Neural progenitor cell (in vitro differentiated cells): ENCODE measurements around the gene NBAS.

Source experiments
- CTCF ChIP-seq: fragments of 200-600 bp; sonication (generic); IDR thresholded peaks from 2 replicates; pipeline ENCODE4 v1.5.1; 2017; ENCODE audit warnings: antibody characterized with exemption, mild to moderate bottlenecking
- EZH2 ChIP-seq: fragments of 200-600 bp; sonication (generic); IDR thresholded peaks from 2 replicates; pipeline ENCODE4 v1.6.1; 2017; ENCODE audit warnings: antibody characterized with exemption, mild to moderate bottlenecking, moderate library complexity

DNA sequence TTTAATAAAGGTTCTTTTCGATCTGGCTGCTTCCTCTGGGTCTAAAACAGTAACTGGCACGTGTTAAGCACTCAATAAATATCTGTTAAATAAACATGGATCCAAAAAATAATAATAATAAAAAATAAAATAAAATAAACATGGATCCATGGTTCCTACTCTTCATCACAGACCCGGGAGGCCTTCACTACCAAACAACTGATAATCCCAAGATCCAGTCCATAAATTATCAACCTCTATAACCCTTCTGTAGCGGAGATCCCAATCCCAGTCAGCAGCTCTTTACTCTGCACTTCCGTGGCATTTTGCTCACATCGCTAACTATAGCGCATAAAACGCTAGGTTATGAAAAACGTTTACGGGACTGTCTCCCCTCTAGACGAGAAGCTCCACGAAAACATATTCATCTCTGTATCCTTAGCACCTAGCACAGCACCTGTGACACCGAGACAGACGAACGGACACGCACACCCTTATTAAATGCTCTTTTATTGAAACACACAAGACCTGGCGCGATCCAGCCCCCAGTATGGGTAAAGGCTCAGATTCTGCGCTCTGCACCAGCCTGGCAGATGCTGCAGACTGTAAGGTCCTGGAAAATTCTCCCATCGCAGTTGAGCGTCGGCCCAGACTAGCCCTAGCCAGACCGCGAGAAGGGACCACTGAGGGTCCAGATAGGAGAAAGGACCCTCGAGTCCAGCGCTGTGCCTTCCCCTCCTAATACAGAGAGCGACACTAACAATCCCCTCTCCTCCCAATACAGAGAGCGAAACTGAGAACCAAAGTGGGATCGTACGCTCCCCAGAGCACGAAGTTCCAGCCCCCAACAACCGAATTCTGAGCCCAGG is 770 bp downstream of the NBAS start:
- TF ChIP-seq CTCF: no peak
- no peak for TF ChIP-seq EZH2
